GM19468 (cell line): ENCODE data around the gene GSS.

Experiments
- ATAC-seq: cut with Tn5 transposase; IDR thresholded peaks from one replicate; pipeline ENCODE4 v1.9.1; 2021; ENCODE audit warnings: mild to moderate bottlenecking, moderate library complexity, moderate number of reproducible peaks; ENCODE audit not compliant: unreplicated experiment; ENCODE audit errors: extremely low read depth

Gene GSS

DNA sequence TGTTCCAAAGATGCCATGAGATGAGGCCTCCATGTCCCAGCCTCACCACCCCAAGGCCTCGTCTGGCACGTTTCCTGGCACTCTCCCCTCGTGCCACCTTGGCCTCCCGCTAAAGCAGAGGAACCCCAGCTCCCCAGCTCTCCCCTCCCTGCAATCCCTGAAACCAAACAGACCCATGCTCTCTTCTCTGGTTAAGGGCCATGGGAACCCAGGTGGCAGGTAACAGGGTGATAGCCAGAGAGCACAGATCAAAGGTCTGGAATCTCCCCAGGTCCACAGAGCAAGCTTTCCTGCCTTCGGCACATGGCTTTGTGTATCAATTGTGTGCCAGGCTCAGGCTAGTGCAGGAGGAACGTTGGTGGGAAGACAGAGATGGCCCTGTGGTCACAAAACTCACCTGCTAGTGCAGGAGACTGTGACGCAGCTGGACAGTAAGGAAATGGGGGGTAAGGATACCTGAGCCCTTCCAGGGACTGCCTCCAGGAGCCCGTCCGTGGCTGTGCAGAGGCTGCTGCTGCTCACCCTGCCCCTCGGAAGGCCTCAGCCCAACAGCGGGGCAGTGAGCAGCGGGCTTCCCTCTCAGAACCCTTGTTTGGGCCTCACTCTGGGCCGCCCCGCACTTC lies 39.0 kb upstream of the GSS start:
- no peak for ATAC-seq

DNA sequence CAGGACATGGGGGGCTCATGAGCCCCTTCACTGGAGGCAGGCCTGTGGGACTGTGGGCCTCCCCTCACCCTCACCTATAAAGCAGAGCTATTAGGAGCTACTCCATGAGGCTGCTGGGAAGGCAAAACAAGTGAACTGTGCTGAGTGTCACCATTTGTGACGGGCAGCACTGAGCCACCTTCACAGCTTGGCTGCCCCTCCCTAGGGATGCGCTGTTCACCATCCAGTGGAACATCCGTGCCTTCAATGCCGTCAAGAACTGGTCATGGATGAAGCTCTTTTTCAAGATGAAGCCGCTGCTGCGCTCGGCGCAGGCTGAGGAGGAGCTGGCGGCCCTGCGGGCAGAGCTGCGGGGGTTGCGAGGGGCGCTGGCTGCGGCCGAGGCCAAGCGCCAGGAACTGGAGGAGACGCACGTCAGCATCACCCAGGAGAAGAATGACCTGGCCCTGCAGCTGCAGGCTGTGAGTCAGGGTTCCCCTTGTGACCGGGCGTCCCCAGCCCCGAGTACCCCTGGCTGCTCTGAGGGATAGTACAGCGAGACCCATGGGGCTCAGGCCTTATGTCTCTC lies 38.4 kb upstream of the GSS start:
- ATAC-seq = no peak

DNA sequence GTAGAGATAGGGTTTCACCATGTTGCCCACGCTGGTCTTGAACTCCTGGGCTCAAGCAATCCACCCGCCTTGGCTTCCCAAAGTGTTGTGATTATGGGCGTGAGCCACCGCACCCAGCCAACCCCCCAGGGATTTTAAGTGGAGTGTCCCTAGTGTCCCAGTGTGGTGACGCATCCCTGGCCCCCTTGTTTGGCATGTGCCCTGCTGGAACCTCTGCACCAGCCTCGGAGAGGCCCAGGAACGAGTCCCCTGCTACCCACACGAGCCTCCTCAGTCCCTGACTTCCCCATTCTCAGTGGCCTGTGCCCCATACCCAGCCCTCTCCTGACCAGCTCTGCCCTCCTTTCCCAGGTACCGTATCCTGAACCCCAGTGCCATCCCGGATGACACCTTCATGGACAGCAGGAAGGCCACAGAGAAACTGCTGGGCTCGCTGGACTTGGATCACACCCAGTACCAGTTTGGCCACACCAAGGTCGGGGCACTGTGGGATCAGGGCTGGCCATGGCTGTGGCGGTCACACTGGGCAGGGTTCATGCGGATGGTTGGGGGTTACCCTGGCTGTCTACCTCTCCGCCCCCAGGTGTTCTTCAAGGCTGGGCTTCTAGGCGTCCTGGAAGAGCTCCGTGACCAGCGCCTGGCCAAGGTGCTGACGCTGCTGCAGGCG lies 37.3 kb upstream of the GSS start:
- ATAC-seq = no peak

DNA sequence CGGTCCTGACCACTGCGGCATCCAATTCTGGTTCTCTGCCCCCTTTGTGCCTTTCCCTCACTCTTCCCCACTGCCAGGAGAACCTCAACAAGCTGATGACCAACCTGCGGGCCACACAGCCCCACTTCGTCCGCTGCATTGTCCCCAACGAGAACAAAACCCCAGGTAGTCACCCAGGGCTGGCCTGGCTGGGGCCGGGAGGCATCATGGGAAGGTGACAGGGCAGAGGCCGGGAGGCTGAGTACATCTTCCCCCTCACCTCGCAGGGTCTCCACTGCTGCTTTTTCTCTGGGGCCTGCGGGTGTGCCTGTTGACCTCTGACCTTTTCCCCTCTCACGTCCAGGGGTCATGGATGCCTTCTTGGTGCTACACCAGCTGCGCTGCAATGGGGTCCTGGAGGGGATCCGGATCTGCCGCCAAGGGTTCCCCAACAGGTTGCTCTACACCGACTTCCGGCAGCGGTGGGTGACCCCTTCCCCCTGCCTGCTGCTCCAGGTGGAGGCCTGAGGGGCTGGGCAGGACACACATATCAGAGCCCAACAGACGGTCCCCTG lies 35.1 kb upstream of the GSS start:
- ATAC-seq = no peak

DNA sequence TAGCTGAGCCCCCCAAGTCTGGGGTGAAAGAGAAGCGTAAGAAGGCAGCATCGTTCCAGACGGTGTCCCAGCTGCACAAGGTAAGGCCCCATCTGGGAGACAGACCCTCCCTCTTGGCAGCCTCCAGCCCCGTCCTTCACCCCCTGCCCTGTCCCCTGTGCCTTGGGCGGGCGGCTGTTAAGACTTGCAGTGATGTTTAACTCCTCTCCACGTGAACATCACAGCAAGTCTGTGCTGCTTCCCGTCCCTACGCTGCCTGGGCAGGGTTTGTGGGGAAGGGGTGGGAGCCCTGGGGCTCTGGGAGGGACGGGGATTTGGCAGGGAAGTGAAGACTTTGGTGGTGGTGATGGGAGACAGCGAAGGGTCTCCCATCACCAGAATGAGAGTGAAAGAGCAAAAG lies 34.6 kb upstream of the GSS start:
- ATAC-seq = no peak

DNA sequence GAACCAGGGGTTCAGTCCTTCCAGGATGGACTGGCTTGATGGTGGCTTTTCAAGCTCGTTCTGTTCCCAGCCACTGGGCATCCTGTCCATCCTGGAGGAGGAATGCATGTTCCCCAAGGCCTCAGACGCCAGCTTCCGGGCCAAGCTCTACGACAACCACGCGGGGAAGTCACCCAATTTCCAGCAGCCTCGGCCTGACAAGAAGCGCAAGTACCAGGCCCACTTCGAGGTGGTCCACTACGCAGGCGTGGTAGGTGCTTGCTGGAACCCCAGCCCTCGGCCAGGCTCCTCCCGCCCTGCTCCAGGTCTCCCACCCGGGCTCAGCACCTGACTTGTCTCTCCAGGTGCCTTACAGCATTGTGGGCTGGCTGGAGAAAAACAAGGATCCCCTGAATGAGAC lies 34.1 kb upstream of the GSS start:
- no peak for ATAC-seq

DNA sequence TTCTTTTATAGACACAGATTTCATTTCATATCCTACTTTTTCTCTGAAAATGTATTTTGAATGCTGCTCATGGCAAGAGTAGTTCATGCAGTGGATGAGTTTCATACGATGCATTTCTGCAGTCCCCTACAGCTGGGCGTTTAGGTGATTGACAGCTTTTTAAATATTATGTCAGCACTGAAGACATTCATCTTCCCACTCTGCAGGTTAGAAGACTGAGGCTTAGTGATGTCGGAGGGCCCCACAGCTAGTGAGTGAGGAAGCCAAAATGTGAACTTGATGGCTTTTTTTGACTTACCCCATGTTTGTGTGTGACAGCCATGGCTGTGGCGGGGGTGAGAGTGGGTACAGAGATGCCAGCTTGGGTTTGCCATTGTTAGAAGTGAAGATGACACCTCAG lies 33.5 kb upstream of the GSS start:
- ATAC-seq = no peak

DNA sequence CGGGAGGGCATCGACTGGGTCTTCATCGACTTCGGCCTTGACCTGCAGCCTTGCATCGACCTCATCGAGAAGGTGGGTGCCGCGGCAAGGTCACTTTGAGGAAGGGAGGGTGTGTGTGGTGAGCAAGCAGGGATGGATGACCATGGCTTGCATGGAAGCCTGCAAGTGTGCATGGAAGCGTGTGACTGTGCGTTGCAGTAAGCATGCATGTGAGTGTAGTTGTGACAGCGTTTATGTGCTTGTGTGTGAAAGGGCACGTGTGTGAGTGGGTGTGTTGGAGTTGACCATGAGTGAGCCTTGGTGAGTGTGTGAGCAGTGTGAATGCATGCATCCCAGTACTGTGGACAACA lies 32.6 kb upstream of the GSS start:
- no peak for ATAC-seq

DNA sequence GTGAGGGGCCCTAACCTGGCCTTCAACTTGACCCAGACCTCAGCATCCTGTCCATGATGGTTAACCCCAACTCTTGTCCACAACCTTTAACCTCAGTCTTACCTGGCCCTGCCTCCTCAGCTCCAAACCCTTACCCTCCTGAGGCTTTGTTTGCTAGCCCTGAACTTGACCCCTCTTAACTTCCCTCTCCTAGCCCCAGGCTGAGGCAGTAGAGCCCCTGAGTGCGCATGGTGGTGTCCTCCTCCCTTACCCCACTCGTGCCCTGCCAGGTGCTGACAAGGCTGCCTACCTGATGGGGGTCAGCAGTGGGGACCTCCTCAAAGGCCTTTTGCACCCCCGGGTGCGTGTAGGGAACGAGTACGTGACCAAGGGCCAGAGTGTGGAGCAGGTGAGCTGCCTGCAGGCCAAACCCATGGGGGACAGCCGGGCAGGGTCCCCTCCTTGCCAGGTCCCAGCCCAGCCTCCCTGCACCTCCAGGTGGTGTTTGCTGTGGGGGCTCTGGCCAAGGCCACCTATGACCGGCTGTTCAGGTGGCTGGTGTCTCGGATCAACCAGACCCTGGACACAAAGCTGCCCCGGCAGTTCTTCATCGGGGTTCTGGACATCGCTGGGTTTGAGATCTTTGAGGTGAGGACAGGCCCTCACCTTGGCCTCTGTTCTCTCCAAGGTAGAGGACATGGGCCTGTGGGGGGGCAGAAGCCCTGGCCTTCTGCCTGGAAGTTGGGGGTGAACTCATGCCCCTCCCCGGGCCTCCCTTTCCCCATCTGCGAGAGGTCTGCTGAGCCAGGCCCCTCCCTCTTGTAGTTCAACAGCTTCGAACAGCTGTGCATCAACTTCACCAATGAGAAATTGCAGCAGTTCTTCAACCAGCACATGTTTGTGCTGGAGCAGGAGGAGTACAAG lies 31.9 kb upstream of the GSS start:
- no peak for ATAC-seq

DNA sequence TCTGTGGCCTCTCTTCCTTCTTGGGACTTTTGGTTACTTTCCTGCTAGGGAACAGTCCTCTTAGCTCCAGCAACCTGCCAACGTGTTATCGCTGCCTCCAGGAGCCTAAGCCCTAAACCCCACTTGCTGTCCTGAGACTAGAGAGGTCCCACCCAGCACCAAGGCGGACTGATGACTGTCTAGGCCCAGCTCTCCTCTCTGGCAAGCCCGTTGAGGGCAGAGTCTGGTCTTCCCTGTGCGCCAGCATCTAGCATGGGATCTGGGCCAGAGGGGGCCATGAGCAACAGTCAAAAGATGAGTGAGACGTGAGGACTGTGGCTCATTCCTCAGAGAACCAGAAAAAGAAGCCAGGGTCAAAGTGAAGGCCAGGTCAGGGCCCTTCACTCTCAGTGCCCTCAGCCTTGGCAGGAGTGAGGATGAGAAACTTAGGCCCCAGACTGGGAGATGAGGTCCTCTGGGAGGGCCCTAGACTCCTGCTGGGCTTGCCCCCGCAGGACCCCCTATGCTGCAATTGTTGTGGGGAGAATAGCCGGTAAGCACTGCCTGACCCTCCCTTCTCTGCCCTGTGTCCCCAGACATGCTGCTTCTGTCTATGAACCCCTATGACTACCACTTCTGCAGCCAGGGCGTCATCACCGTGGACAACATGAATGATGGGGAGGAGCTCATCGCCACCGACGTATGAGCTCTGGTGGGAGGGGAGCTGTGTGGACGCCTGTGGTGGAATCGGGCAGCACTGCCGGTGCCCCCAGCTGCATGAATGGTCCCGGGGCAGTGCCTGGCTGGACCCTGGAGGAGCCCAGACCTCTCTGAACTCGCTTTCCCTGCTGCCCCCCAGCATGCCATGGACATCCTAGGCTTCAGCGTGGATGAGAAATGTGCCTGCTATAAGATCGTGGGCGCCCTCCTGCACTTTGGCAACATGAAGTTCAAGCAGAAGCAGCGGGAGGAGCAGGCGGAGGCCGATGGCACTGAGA lies 31.0 kb upstream of the GSS start:
- no peak for ATAC-seq

DNA sequence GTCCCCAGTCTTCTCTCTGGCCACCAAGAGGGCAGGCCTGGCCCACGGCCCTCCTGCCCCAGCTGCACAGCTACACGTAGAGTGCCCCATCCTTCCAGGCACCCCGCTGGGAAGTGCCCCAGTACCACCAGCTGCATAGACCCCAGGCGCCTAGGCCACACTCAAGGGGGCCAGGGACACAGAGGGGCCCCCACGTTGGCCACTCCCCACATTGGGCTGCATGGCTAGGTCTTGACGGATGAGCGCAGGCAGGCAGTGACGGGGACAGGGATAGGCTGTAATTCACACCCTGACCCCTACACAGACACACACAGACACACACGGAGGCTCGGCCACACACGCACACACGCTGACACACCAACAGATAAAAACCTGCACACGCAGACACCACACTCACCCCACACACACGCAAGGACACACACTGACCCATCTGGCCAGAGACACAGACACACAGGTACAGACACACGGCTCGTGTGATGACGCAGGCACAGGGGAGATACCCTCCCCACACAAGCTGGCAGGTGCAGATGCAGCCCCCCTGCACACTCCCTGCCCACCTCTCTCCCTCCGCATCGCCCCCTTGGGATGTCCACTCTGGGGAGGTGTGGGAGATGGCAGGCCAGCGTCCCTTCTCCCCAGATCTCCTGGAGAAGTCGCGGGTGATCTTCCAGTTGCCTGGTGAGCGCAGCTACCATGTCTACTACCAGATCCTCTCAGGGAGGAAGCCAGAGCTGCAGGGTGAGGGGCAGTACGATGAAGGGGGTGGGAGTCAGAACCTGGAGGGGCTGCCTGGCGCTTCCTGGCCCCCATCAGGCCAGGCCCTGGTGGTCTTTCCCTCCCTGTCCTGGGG lies 30.1 kb upstream of the GSS start:
- no peak for ATAC-seq

DNA sequence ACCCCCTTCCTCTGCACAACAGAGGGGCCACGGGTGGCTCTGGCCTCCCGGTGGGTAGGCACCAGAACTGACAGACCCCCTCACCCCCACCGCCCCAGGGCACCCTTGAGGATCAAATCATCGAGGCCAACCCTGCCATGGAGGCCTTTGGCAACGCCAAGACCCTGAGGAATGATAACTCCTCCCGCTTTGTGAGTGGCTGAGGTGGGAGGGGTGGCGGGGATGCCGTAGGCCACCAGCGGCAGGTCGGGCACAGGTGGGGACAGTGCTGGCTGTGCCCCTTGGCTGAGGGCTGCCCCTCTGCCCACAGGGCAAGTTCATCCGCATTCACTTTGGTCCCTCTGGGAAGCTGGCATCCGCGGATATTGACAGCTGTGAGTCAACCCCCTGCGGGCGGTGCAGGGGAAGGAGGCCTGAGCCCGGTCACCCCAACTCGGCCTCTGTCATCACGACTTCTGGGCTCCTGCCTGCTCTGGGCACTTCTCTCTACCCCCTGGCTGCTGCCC lies 29.2 kb upstream of the GSS start:
- ATAC-seq = no peak

DNA sequence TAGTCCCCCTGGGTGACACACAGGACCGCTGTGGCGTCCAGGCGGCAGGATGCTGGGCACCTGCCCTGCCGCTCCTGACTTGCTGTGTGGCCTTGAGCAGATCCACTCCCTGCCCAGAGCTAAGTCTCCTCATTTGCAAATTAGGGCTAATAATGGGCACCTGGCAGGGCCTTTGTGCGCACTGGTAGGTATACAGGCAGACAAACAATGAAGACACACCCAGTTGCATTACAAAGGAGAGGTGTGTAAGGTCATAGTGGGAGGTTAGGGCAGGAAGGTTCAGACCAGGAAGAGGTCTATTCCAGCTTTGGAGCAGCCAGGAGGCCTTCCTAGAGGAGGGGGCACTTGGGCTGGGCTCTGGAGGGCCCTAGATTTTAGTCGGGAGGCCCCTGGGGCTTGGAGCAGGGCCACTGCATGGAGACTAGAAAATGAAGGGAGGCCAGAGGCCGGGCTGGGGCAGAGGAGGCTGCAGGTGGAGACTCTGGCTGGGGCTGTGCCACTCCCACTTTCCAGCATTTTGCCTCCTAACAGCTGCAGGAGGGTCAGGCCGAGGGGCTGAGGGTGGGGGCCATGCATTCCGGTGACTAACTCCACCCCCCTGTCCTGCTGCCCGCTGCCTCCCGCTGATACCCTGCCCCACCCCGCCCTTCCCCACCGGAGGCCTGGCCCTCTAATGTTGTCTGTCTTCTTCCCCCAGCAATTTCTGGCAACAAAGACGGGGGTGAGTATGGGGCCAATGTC lies 28.6 kb upstream of the GSS start:
- no peak for ATAC-seq

DNA sequence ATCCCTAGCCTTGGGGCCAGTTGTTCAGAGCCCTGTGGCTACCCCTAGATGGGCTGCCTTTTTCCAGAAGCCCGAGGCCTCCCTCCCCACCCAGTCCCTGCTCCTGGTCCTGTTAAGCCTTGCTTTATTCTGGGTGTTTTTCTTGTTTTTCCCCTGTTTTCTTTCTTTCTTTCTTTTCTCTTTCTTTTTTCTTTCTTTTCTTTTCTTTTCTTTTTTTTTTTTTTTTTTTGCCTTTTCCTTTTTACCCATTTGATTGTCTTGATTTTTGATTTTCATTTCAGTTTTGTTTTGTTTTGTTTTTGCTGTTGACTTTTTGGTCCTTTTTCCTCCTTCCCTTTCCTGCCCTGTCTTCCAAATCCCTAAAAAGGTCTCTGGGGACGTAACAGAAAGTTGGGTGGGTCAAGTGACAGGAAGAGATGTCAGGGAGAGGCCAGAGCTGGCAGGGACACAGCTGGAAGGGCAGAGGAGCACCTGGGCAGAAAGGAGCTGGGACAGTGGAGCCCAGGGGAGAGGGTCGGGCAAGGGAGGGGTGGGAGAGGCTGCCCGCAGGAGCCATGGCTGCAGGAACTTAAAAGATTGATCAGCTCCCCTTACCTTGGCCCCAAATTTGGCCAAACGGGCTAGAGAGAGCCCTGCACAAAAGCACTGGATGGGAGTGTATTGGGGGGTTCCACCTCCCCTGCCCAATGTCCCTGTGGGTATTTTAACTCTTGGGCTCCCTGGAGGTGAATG lies 27.6 kb upstream of the GSS start:
- ATAC-seq = no peak

DNA sequence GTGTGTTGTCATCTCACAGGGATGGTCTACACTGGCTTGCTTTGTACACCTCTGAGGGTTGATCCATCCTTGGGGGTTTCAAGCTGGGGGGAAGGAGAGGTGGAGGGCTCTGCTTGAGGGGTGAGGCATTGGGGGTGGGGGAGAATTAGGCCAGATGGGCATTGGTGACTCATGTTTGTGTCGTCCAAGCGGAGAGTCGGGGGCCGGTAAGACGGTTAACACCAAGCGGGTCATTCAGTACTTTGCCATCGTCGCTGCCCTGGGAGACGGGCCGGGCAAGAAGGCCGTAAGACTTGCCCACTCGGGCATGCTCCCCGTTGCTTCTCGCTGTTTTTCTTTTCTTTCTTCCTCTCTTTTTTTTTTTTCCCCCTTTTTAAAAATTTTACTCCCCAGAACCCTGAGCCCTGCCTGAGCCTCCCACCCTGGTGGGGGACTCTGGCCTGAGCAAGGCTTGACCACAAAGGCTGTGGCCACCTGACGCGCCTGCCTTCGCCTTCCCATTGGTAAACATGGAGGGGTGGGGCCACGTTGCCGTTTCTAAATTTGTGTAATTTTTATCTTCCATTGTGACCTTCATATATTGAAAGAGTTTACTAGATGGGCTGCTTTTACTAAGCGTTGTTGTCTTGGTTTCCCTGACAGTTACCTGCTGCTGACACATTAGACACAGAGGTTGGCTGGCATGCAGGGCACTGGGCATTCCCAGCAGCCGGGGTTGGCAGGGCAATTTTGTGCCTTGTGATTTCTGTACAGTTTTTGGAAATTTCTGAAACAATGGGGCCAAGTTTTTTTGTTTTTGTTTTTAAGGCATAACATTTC lies 26.9 kb upstream of the GSS start:
- ATAC-seq = no peak

DNA sequence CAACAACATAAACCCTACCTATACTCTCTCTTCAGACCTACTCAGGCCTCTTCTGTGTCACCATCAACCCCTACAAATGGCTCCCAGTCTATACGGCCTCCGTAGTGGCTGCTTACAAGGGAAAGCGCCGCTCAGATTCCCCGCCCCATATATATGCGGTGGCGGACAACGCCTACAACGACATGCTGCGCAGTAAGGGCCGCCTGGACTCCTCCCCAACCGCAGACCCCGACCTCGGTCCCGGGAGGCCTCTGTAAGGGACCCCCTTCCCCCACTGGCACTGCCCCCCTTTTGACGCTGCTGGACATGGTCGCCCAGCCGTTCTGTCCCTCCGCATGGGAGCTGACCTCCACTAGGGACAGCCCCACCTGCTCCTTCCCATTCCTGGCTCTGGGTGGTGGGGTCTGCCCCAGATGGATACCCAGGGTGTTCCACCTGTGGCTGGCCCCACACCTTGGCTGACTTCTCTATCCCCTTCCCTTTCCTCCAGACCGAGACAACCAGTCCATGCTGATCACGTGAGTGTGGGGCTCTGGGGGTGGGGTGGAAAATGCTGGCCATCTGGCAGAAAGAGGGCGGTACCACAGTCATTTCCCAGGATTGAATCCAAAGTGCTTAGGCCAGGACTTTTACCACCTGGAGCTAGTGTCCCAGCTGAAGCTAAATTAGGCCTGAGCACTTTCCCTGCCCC lies 25.1 kb upstream of the GSS start:
- no peak for ATAC-seq
